HEK293T (cell line): ENCODE results near the gene ANKRD13D.
"Not testable (repeated sequence)": the region's sequence is repeated elsewhere in the genome, so short reads cannot be mapped to it uniquely, and the experiment has no call there.

Source experiments
- CTCF ChIA-PET: fragments of 350-600 bp; formaldehyde crosslinking; extraction: SDS; loops from one replicate; lab custom pipeline; 2021; ENCODE audit warnings: antibody characterized with exemption, inconsistent platforms; lab: Yijun Ruan, JAX
- POLR2A ChIA-PET: fragments of 350-600 bp; formaldehyde crosslinking; extraction: SDS; loops from one replicate; lab custom pipeline; 2020; ENCODE audit warnings: antibody characterized with exemption, inconsistent platforms; lab: Yijun Ruan, JAX
- DNase-seq: peaks from one replicate; pipeline ENCODE4 v3.0.0; 2012; ENCODE audit warnings: mixed read lengths; ENCODE audit errors: extremely low spot score
- ARNT ChIP-seq: fragments of 450-650 bp; IDR thresholded peaks from 2 replicates; pipeline ENCODE4 v1.6.1; 2017; ENCODE audit warnings: mild to moderate bottlenecking
- BHLHE40 ChIP-seq: fragments of 450-650 bp; IDR thresholded peaks from 2 replicates; pipeline ENCODE4 v1.6.1; 2016; ENCODE audit warnings: mild to moderate bottlenecking, moderate library complexity, borderline replicate concordance
- CTBP1 ChIP-seq: fragments of 450-650 bp; IDR thresholded peaks from 2 replicates; pipeline ENCODE4 v1.6.1; 2016; ENCODE audit warnings: borderline replicate concordance
- ELF4 ChIP-seq: fragments of 450-650 bp; IDR thresholded peaks from 2 replicates; pipeline ENCODE4 v1.6.1; 2017; ENCODE audit warnings: antibody characterized with exemption
- FOXA1 ChIP-seq: fragments of 450-650 bp; IDR thresholded peaks from 2 replicates; pipeline ENCODE4 v1.6.1; 2016; ENCODE audit warnings: mild to moderate bottlenecking
- FOXK2 ChIP-seq: fragments of 450-650 bp; IDR thresholded peaks from 2 replicates; pipeline ENCODE4 v1.6.1; 2016; ENCODE audit warnings: mild to moderate bottlenecking
- FOXM1 ChIP-seq: fragments of 450-650 bp; IDR thresholded peaks from 2 replicates; pipeline ENCODE4 v1.6.1; 2017; ENCODE audit warnings: mild to moderate bottlenecking, borderline replicate concordance
- HDGF ChIP-seq: fragments of 450-650 bp; IDR thresholded peaks from 2 replicates; pipeline ENCODE4 v1.6.1; 2017; ENCODE audit warnings: antibody characterized with exemption, borderline replicate concordance
- L3MBTL2 ChIP-seq: fragments of 450-650 bp; conservative IDR thresholded peaks from 2 replicates; pipeline ENCODE4 v1.6.1; 2016; ENCODE audit warnings: mild to moderate bottlenecking
- LEF1 ChIP-seq: fragments of 450-650 bp; IDR thresholded peaks from 2 replicates; pipeline ENCODE4 v1.6.1; 2017; ENCODE audit warnings: mild to moderate bottlenecking, borderline replicate concordance
- NFRKB ChIP-seq: fragments of 450-650 bp; IDR thresholded peaks from 2 replicates; pipeline ENCODE4 v1.6.1; 2016; ENCODE audit warnings: mild to moderate bottlenecking, moderate library complexity
- PKNOX1 ChIP-seq: fragments of 450-650 bp; IDR thresholded peaks from 2 replicates; pipeline ENCODE4 v1.6.1; 2016
- SP1 ChIP-seq: fragments of 450-650 bp; IDR thresholded peaks from 2 replicates; pipeline ENCODE4 v1.6.1; 2017
- SUZ12 ChIP-seq: fragments of 450-650 bp; IDR thresholded peaks from 2 replicates; pipeline ENCODE4 v1.6.1; 2016; ENCODE audit warnings: mild to moderate bottlenecking
- TARDBP ChIP-seq: fragments of 450-650 bp; IDR thresholded peaks from 2 replicates; pipeline ENCODE4 v1.6.1; 2016
- ZNF384 ChIP-seq: fragments of 450-650 bp; IDR thresholded peaks from 2 replicates; pipeline ENCODE4 v1.6.1; 2016

Gene ANKRD13D

GRCh38 chr11:67314218-67314617 is 25.1 kb downstream of the ANKRD13D start:
- TF ChIP-seq NFRKB, result no peak
- no peak for TF ChIP-seq FOXA1
- no peak for TF ChIP-seq ZNF384
- no peak for TF ChIP-seq PKNOX1
- no peak for TF ChIP-seq L3MBTL2
- no peak for TF ChIP-seq SUZ12
- TF ChIP-seq FOXK2, result no peak
- no peak for TF ChIP-seq SP1
- DNase-seq, result no peak
- ChIA-PET CTCF (interaction anchor here (1.5 kb wide), 1 partner anchor 52 kb away, joined by 6 read pairs; no protein-coding TSS in a partner anchor), POLR2A (interaction anchor here (0.9 kb wide), 1 partner anchor 11 kb away, joined by 3 read pairs; the partner anchor contains the start of gene SSH3)

- DNase-seq, result peak; percentile 2
- CTCF ChIA-PET, result interaction anchor here (1.5 kb wide), 2 partner anchors 10 to 54 kb away, joined by 3 to 6 read pairs; no protein-coding TSS in a partner anchor
- no peak for TF ChIP-seq CTBP1
- no peak for TF ChIP-seq FOXA1
- no peak for TF ChIP-seq LEF1
- no peak for TF ChIP-seq L3MBTL2
- TF ChIP-seq TARDBP, result no peak
- no peak for TF ChIP-seq ZNF384
- TF ChIP-seq HDGF, result no peak
- TF ChIP-seq NFRKB, result no peak
- TF ChIP-seq ELF4, result no peak
- no peak for TF ChIP-seq SP1
- TF ChIP-seq PKNOX1, result no peak
- no peak for TF ChIP-seq BHLHE40
- no peak for TF ChIP-seq SUZ12
- TF ChIP-seq FOXK2, result no peak
- TF ChIP-seq FOXM1, result no peak
- no peak for TF ChIP-seq ARNT
- POLR2A ChIA-PET, result interaction anchor here (1.2 kb wide), 1 partner anchor 27 kb away, joined by 4 read pairs; the partner anchor contains the start of gene ANKRD13D
These were observed 26.3 kb downstream of the ANKRD13D start for GRCh38 chr11:67315325-67315909.

GRCh38 chr11:67316882-67317204 is 27.7 kb downstream of the ANKRD13D start:
- DNase-seq, result no peak
- ChIA-PET CTCF (interaction anchor here (0.6 to 3.5 kb wide), 10 partner anchors 10 to 236 kb away, joined by 3 to 22 read pairs (median 6); partner anchors contain the start of genes PPP1CA and SSH3), POLR2A (interaction anchor here (0.8 to 4.0 kb wide), 18 partner anchors 13 to 969 kb away, joined by 3 to 28 read pairs (median 4); partner anchors contain the start of genes ANKRD13D, B4GAT1, GRK2 and POLD4)
- no peak for TF ChIP-seq SP1
- TF ChIP-seq FOXA1, result no peak
- no peak for TF ChIP-seq PKNOX1

GRCh38 chr11:67317205-67317887 is 28.2 kb downstream of the ANKRD13D start:
- ChIA-PET CTCF (interaction anchor here (0.5 to 3.5 kb wide), 13 partner anchors 10 to 236 kb away, joined by 3 to 22 read pairs (median 4); partner anchors contain the start of genes ANKRD13D, PPP1CA and SSH3), POLR2A (interaction anchor here (0.6 to 4.0 kb wide), 22 partner anchors 9 to 970 kb away, joined by 3 to 28 read pairs (median 4); partner anchors contain the start of genes ANKRD13D, B4GAT1, GRK2 and POLD4)
- peak; percentile 71 for TF ChIP-seq L3MBTL2
- TF ChIP-seq SUZ12, result no peak
- TF ChIP-seq ELF4, result peak; percentile 83; the same call in 1 of the 2 replicates
- DNase-seq, result peak; percentile 98

- TF ChIP-seq L3MBTL2 (peak; percentile 66), CTBP1 (no peak), FOXK2 (no peak), LEF1 (no peak)
- no peak for DNase-seq
- CTCF ChIA-PET, result interaction anchor here (0.5 to 3.5 kb wide), 11 partner anchors 11 to 237 kb away, joined by 3 to 22 read pairs (median 5); partner anchors contain the start of genes ANKRD13D, PPP1CA and SSH3
- POLR2A ChIA-PET, result interaction anchor here (0.6 to 4.0 kb wide), 20 partner anchors 10 to 970 kb away, joined by 3 to 28 read pairs (median 6); partner anchors contain the start of genes ANKRD13D, B4GAT1, GRK2 and POLD4
These were observed 28.9 kb downstream of the ANKRD13D start for GRCh38 chr11:67317888-67318555.

- POLR2A ChIA-PET, result interaction anchor here (4.0 kb wide), 1 partner anchor 30 kb away, joined by 23 read pairs; the partner anchor contains the start of gene ANKRD13D
These were observed 29.8 kb downstream of the ANKRD13D start for GRCh38 chr11:67318876-67319275.

More at GRCh38 chr11:67318876-67319275, 29.8 kb downstream of the ANKRD13D start:
- CTCF ChIA-PET, result interaction anchor here (1.6 to 3.5 kb wide), 2 partner anchors 27 to 56 kb away, joined by 4 to 22 read pairs; no protein-coding TSS in a partner anchor
- DNase-seq, result not testable (repeated sequence)
